ENCODE measurements around the gene TUBA4A.

DNA sequence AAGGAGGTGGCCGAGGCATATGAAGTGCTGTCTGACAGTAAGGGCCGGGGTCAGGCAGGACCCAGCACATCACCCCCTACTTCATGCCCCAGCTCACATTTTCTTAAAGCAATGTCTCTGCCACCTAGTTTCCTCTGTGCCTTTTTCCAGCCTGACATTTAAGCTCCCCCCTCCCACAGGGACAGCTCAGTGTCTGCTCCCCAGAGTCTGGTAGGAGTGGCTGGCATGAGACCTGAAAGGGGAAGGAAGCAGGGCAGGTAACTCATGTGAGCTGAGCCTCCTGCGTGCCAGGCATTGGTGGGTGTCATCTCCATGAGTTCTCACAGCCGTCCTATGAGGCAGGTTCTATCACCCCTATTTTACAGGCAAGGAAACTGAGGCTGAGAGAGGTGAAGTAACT lies 26.9 kb upstream of the TUBA4A start:
- TF ChIP-seq GATA2 (IDR thresholded peaks at IDR 0.05; ENCODE audit: low read depth, low read length) (no peak), GATA3 (IDR thresholded peaks at IDR 0.05; ENCODE audit: low read depth, low read length) (no peak)
